HG02885 (cell line): ENCODE data around the gene TTLL11.
"Not testable (repeated sequence)": the region's sequence is repeated elsewhere in the genome, so short reads cannot be mapped to it uniquely, and the experiment has no call there.

Source experiments
- ATAC-seq: cut with Tn5 transposase; IDR thresholded peaks from one replicate; pipeline ENCODE4 v1.9.1; 2021; ENCODE audit warnings: mild to moderate bottlenecking; ENCODE audit not compliant: unreplicated experiment, poor library complexity

Gene TTLL11

GRCh38 chr9:121984726-121985402 is 108.2 kb downstream of the TTLL11 start:
- no peak for ATAC-seq

- ATAC-seq = no peak
Observed at GRCh38 chr9:121983736-121984135, 109.4 kb downstream of the TTLL11 start.

GRCh38 chr9:121981118-121981883 is 111.8 kb downstream of the TTLL11 start:
- no peak for ATAC-seq

- ATAC-seq = not testable (repeated sequence)
Observed at GRCh38 chr9:121980665-121981064, 112.4 kb downstream of the TTLL11 start.

- ATAC-seq = no peak
Observed at GRCh38 chr9:121979736-121980135, 113.4 kb downstream of the TTLL11 start.

GRCh38 chr9:121976751-121977150 is 116.4 kb downstream of the TTLL11 start:
- ATAC-seq = no peak

- no peak for ATAC-seq
Observed at GRCh38 chr9:121975801-121976277, 117.3 kb downstream of the TTLL11 start.

GRCh38 chr9:121974421-121974820 is 118.7 kb downstream of the TTLL11 start:
- no peak for ATAC-seq

- ATAC-seq = peak; percentile 57
Observed at GRCh38 chr9:121972501-121972981, 120.6 kb downstream of the TTLL11 start.

GRCh38 chr9:121968056-121968455 is 125.1 kb downstream of the TTLL11 start:
- ATAC-seq = no peak

- ATAC-seq = no peak
Observed at GRCh38 chr9:121966706-121967105, 126.4 kb downstream of the TTLL11 start.

- ATAC-seq = no peak
Observed at GRCh38 chr9:121963528-121963995, 129.5 kb downstream of the TTLL11 start.

- no peak for ATAC-seq
Observed at GRCh38 chr9:121962421-121962820, 130.7 kb downstream of the TTLL11 start.

GRCh38 chr9:121960665-121961064 is 132.4 kb downstream of the TTLL11 start:
- no peak for ATAC-seq

- no peak for ATAC-seq
Observed at GRCh38 chr9:121958530-121958929, 134.6 kb downstream of the TTLL11 start.

- ATAC-seq = no peak
Observed at GRCh38 chr9:121956808-121957207, 136.3 kb downstream of the TTLL11 start.

GRCh38 chr9:121955649-121956048 is 137.5 kb downstream of the TTLL11 start:
- ATAC-seq = no peak

- ATAC-seq = no peak
Observed at GRCh38 chr9:121954477-121955140, 138.5 kb downstream of the TTLL11 start.

GRCh38 chr9:121952611-121953010 is 140.5 kb downstream of the TTLL11 start:
- no peak for ATAC-seq

- ATAC-seq = no peak
Observed at GRCh38 chr9:121950866-121951265, 142.2 kb downstream of the TTLL11 start.

- no peak for ATAC-seq
Observed at GRCh38 chr9:121950441-121950840, 142.7 kb downstream of the TTLL11 start.
